Activated T-helper 9 cell treated with anti-CD3 and anti-CD28 coated beads, Interleukin-2, amount 50 U/mL, for 16 hours (primary cell): Measurements from ENCODE around the gene CPSF4.

ENCODE experiments used
- DNase-seq: peaks from one replicate; pipeline ENCODE4 v3.0.0-alpha.2; 2020; ENCODE audit warnings: low read depth

Gene CPSF4

DNA sequence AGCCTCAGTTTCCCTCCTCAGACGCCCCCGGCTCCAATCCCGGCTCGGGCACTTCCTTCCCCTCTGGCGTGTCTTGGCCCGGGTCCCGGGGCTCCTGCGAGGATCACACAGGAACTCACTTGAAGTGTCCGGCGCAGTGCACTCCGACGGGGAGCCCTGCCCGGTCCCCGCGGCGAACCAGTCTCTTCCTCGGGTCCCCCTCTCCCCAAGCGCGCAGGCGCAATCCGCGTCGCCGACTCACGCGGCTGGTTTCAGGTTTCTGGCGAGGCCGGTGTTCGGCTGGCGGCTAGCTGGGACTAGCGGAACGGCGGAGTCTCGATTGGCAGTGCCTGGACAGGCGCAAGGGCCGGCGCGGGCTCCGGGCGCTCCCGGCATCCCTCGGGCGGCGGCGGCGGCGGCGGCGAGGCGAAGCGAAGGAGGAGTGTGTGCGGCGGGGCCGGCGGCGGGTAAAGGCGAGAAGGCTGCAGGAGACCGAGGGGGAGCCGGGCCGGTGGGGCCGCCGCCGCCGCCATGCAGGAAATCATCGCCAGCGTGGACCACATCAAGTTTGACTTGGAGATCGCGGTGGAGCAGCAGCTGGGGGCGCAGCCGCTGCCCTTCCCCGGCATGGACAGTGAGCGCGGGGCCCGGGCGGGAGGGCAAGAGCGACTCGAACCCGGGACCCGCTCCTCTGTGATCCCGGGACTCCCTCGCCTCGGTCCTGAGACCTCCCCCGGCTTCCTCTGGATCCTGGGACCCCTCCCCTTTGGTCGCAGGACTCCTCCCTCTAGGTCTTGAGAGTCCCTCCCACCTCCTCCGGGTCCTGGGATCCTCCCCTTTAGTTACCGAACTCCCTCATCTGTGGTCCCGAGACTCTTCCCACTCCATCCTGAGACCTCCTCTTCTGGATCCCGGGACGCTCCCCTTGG, at the start of gene CPSF4, which contains the start of gene PTCD1:
Gene CPSF4, plus strand, starts transcription at position 371 of the 908 bp plus-strand sequence. Its CDS starts 140 bp downstream, at position 511.
Gene PTCD1, minus strand, starts transcription at position 226 of the 908 bp plus-strand sequence. CDS start 3,556 bp downstream, outside the sequence.
- peak; percentile 88 for DNase-seq

DNA sequence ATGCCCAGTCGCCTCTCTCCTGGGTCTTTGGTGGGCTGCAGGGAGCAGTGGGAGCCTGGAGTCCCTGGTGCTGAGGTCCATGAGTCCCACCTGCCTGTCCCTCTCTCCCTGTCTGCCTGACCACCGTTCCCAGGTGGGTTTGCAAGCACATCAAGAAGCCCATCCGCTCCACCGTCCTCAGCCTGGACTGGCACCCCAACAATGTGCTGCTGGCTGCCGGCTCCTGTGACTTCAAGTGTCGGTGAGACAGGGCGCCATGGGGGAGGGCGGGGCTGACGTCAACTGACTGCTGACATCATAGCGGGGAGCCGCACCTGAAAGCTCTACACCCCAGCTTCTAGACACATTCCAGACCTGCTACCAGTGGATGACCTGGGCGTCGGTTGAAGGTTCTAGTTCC, 49.0 kb upstream of the CPSF4 start:
- no peak for DNase-seq

DNA sequence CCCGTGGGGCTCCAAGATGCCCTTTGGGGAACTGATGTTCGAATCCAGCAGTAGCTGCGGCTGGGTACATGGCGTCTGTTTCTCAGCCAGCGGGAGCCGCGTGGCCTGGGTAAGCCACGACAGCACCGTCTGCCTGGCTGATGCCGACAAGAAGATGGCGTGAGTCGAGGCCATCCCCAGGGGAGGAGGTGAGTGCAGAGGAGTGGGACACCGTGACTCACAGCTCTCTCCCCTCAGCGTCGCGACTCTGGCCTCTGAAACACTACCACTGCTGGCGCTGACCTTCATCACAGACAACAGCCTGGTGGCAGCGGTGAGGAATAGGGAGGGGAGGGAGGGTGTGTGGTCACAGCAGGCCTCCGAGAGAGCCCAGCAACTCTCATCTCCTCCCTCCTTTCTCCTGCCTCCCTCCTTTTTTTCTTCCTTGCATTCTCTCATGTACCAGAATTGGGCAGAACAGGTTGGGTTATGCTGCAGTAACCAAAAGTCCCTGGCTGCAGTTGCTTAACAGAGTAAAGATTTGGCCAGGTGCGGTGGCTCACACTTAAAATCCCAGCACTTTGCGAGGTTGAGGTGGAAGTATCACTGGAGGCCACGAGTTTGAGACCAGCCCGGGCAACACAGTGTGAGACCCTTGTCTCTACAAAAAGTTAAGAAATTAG, 47.7 kb upstream of the CPSF4 start:
- DNase-seq, result no peak

DNA sequence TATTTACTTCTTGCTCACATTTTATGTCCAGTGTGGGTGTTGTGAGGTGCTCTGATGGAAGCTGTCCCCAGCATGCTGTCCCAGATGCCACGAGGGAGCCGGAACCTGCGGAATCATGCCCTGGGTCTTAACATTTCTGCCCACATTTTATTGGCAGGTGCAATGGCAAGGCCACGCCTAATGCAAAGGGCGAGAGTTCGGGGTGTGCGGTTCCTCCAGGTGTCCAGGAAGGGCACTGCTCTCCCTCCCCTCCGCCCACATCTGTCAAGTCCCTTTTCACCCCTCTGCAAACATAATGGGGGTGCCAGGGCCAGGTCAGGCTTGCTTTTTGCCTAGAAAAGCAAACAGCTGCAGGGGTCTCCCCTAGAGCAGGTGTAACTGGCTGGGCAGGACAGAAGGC, 46.7 kb upstream of the CPSF4 start:
- DNase-seq, result no peak

DNA sequence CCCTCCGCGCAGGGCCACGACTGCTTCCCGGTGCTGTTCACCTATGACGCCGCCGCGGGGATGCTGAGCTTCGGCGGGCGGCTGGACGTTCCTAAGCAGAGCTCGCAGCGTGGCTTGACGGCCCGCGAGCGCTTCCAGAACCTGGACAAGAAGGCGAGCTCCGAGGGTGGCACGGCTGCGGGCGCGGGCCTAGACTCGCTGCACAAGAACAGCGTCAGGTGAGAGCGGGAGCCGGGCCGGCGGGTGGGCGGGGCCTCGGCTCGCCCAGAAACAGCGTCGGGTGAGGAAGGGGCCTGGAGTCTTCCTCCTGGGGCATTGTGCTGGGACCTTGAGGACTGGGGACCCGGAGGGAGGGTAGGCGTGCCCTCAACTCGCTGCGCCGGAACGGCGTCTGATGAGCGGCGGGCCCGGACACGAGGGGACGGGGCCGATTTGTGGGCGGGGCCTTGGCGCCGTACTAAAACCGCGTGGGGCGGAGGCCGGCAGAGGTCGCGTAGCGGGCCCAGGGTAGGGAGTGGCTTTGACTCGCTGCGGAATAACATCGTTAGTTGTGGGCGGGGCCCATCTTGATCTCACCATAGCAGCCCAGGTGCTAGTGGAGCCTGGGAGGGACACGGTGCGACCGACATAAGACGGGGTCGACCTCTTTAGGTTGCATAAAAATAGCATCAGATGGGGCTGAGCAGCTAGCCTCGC, 45.9 kb upstream of the CPSF4 start:
- peak; percentile 71 for DNase-seq

DNA sequence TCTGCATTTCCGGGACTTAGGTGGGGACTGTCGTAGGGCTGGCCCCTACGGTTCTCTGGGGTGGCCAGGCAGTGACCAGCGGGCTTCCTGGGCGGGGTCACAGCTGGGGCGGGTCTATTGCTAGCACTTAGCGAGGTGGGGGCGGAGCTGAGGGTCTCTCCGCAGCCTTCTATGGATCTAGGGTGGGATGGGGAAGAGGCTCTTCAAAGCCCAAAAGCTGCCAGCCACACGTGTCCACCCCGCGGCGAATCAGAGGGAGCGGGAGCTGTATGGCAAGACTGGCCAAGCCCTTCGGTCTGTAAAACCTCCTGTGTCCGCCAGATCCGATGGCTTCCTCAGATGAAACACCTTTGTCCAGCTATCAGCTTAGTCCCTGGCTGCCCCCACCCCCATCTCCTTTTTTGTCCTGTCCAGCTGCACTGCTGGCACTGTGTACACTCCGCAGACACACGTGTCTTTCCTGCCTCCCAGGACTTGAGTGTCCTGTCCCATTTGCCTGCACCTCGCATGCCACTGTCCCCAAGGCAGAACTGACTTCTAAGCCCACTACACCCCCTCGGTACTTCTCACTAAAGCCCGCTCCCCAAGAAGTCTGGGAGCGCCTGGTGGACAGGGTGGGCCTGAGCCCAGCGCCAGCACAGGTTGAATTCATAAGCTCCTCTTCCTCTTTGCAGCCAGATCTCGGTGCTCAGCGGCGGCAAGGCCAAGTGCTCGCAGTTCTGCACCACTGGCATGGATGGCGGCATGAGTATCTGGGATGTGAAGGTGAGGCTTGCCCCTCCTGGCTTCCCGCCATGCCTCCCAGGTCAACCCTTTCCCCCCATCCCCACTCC, 45.2 kb upstream of the CPSF4 start:
- no peak for DNase-seq

DNA sequence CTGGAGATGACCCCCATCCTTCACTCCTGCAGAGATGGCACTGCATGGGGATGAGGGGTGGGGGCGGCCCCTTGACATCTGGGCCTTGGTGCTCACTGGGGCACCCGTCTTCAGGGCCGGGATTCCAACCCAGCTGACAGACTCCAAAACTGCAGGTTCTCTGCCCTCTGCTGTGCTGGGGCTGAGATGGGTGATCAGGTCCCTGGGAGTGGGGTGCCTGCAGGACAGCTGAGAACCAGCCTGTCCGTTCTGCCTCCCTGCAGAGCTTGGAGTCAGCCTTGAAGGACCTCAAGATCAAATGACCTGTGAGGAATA, 44.6 kb upstream of the CPSF4 start:
- DNase-seq, result no peak

DNA sequence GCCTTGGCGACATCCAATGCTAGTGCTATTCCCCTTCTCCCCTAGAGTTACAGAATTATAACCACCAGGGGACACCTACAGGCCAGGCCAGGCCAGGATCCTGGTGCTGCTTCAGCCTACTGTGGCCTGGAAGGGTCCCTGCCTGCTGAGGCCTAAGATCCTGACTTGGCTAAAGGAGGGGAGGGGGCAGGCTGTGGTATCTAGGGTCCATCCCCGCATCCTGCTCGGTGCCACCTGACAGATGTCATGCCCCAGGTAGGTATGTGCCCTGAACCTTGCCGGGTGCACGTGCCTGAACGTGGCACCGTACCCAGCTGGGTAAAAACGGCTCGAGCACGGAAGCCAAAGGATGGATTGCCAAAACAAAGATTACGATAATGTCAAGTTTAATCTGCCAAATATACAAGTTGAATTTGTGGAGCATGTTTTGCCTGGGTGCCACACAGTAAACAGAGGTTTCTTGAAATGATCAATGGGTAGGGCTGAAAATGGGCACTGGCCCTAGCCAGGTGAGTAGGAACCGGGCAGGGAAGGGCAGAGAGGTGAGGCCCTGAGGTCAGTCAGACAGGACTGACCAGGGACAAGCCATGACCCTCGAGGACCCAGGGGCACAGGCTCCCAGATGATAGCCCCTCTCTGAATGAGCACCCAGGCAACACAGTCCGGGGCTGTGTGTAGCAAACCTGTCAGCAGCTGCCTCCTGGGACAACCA, 43.0 kb upstream of the CPSF4 start:
- DNase-seq, result no peak

DNA sequence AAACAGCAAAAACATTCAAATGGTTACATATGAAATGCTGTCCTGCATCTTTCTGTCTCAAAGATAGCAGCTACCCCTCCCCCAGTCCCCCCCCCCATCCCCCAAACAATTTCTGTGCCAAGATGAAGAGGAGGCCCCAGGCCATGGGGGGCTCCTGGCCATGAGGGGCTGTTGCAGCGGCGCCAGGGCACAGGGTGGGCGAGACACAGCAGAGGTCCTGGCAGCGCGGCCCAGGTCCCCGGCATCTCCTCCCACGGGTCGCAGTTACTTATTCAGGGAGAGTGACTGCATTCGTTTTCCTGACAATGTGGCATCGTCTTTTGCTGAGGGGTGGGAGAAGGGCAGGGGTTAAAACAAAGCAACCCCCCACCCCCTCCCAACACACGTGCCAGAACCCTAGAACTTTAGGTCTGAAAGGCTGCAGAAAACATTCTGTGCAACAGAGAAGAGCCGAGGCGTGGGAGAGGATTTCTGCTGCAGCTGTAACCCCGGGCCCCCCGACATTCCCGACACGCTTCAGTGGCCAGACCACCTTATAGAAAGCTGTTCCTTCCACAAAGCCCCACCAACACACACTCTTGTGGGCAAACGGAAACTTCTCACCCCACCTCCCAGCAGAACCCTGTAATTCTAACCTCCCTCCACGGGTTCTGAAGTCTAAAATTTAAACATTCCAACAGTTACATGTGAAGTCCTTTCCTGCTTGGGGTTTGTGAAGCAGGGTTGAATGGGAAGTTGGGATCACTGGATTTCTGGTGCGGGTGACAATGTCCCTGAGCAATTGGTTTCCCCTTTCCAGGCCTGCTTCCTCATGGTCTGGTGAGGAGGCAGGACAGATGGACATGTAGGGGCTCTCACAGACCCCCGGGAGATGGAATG, 42.1 kb upstream of the CPSF4 start:
- no peak for DNase-seq

DNA sequence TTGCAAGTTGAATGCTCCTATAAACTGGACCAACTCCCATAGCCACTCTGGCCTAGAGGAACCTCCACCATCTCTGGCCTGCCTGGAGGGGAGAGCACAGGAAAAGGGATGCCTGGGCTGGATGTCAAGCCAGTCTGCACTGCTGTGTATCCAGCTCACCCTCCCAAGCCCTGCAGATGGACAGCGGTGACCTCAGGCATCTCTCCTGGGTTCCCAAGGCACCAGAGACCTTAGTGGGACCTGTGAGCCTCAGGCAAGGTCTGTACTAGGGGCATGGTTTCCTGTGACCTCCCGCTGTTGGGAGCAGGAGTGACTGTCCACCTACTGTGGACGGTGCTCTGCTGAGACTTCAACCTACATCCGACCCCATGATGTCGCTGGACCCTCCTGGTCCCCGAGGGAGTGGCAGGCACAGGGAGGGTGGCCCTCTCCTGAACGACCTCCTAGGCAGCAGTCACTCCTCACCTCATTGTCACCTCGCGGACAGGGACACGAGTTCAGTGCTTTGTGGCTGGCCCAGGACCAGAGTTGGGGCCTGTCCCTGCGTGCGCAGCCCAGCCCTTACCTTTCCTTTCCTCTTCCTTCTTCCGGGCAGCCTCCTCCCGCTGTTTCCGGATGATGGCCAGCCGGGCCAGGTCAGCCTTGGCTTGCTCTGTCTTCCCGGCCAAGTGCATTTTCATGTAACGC, 41.3 kb upstream of the CPSF4 start:
- no peak for DNase-seq

DNA sequence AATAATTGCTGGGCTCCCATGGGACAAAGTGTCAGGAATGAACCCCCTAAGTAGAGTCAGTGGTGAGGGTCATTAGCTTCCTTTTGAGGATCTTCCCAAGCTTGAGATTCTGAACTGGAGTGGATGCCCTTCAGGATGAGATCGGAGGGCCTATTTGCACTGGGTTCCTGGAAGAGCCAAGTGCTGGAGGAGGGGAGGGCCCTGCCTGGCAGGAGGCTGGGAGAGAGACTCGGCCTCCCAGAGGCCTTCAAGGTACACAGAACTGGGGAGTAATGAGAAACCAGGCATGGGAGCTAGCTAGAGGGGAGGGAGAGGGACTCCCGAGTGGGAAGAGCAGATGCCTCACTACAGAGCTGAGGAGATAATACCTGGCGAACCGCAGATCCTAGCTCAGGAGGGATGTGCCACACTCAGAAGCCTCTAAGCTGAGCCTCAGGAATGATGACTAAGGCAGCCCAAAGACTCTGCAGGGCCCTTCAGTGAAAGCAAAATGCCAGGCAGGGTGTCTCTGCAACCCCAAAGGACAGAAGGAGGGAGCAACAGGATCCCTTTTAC, 39.8 kb upstream of the CPSF4 start:
- DNase-seq, result no peak

DNA sequence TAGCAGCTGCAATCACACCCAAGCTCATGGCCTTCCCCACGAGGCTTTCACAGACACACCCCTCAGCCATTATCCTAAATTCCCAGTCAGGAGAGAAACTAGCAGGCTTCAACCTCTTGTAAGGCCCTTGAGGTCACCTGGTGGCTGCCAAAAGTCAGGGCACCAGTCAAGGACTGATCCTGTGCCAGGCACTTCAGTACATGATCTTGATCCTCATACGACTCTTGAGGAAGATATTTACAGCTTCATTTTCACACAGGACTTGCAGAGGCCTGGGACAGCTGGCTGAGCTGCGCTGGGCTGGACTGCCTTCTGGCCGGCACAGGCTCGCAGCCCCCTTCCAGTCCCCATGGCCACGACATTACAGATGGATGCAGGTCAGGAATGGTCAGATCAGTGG, 39.1 kb upstream of the CPSF4 start:
- DNase-seq, result no peak

DNA sequence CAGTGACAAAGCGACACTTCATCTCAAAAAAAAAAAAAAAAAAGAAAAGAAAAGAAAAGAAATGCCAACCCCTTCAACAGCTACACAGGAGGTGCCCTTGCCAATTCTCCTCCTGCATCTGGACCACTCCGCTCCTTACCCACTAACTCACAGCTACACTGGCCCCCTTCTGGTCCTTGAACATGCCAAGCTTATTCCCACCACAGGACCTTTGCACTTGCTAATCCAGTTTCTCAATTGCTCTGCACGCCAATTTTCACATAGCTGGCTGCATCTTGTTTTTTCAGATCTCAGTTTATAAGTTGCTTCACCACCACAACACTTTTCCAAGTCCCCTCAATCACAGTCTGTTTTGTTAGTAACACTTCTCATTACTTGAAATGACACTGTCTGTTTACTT, 35.9 kb upstream of the CPSF4 start:
- no peak for DNase-seq

DNA sequence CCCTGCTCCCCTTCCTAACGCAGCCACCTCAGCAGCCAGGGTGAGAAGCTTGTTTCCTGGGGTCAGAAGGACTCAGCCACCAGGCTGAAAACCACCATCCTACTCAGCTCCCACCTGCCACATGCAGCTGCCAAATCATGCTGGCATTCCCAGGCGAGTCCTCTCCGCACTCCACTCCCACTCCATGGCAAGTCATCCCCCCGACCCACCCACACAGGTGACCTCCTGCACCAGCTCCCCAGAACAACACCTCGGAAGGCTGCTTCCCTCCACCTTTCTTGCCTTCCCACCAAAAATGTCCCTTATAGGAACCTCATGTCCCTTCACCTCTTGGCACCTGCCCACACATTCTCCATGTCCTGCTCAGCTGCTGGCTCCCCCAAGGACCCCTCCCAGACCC, 35.0 kb upstream of the CPSF4 start:
- no peak for DNase-seq

DNA sequence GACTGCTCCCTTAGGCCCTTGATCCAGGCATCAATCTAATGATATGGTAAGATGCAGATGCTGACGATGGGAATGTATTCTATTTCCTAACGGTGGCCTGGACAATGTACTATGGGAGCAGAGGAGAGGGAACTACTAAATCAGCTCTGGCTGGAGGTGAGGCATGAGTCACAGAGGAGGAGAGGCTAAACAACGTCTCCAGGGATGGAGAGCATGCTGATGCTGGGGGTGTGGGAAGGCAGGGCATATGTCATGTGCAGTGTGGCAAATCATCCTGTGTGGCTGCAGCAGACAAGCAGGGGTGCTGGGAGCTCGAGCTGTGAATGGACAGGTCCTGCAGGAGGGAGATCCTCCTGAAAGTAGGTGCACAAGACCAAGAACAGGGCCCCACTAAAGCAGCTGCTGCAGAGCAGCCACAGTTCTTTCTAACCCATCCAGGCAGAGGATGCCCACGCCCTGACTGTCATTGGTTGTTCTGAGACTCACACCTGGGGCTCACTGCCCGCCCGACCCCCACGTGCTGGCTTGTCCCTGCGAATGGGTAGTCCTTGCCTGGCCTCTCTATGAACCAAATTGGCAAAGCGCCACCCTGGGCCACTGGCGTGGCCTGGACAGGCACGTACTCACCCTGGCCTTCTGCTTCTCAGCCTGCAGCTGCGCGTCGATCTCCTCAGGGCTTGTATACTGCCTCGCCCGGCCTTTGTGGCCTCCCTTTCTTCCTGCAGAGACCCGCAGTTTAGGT, 34.3 kb upstream of the CPSF4 start:
- DNase-seq, result no peak

DNA sequence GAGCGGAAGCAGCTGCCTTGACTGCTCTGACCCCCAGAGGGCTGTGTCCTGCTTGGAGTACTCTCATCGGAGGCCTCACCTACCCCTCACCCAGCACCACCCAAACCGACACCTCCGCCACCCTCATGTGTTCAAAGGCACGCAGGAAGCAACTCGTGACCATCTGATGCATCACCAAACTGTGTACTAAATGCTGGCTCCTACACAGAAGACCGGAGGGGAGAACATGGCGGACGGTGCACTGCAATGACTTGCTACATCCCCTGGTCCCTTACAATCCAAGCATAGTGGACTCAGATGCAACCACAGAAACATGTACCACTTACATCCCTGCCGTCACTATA, 33.8 kb upstream of the CPSF4 start:
- DNase-seq, result no peak

DNA sequence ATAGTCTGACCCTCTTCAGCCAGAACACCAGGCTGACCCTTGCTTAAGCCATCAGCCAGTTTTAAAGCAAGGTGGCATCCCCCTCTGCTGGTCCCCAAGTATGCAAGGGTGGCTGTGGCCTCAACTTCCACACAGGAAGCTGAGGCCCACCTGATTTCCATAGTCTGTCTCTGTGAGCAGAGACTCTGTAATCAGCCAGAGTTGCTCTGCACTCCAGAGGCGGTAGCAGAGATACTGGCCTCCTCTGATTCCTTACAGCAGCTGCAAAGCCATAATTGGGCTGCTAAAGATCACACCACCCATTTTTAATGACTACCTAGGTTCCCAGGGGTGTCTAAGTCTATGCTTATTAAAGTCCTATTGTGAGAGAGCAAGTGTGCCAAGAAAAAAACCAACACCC, 32.2 kb upstream of the CPSF4 start:
- no peak for DNase-seq

DNA sequence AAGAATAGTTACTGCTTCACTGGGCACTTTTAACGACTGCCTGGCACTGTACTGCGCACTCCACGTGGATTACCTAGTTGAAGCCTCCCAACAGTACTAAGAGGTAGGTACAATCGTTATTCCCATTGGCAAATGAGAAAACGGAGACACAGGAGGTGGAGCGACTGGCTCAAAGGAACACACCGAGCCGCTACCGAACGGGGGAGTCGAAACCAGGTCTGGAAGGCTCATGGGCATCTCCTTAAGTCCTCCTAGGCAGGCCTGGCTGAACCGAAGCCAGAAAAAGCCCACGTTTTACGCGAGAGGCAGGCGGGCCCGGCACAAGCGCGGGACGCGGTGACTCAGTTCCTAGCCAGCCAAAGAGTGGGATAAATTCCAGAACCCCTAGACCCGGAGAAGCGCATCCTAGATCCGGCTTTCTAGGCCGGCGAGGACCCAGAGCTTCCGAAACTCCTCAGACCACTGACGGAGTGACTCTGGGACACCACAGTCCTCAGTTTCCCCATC, 30.8 kb upstream of the CPSF4 start:
- peak; percentile 34 for DNase-seq
